CD4-positive, alpha-beta T cell treated with Interleukin-6 at 100 ng/mL for 8 hours (primary cell): ENCODE data around the gene VTN.
"Not testable (repeated sequence)": the region's sequence is repeated elsewhere in the genome, so short reads cannot be mapped to it uniquely, and the experiment has no call there.

Experiments used
- DNase-seq: peaks from one replicate; pipeline ENCODE4 v3.0.0-alpha.2; 2020; ENCODE audit warnings: mixed read lengths, low spot score

The VTN gene

GRCh38 chr17:28342313-28342712 is 27.8 kb downstream of the VTN start:
- DNase-seq, result no peak

DNA sequence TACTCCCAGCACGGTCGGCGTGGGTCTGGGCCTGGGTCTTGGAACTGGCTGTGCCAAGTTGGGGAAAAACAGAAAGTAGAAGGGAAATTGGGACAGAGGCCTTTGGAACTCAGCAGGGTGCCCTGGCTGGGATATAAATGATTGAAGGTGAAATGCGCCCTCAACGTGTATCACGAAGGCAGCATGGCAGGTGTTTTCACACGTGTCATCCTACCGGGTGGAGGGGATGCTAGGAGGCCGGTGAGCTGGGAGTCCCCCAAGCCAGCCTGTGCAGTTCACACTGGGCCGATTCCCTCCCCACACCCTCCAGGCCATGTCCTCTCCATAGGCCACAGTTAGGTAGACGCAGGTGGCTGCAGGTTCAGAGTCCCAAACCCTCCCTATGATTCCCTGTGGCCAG is 28.6 kb downstream of the VTN start:
- no peak for DNase-seq

DNA sequence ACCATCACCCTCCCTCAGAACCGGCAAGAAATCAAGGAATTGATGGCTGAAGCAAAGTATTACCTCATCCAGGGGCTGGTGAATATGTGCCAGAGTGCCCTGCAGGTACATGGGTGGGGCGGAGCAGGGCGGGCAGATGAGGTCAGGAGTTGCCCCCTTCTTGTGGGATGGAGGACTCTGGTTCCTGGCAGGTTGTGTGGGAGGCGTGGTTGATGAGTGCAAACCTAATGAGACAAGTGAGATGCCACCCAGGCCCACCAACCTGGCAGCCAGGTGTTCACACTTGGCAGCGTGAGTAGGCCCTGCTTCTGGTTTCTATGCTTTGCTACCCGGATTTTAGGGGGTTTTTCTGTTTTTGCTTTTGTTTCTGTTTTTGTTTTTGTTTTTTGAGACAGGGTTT is 29.7 kb downstream of the VTN start:
- DNase-seq, result no peak

- DNase-seq, result no peak
Measured at GRCh38 chr17:28339431-28339830, 30.7 kb downstream of the VTN start.

DNA sequence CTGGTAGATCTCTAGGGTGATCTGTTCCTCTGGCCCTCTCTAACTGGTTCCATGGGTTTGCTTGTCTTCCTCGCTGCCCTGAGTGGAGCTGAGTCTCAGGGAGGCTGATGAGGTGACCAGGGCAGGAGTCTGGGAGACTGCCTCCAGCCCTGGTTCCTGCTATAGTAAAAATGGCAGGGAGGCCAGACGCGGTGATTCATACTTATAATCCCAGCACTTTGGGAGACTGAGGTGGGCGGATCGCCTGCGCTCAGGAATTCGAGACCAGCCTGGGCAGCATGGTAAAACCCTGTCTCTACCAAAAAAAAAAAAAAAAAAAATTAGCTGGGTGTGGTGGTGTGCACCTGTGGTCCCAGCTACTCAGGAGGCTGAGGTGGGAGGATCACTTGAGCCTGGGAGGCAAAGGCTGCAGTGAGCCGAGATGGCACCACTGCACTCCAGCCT is 31.3 kb downstream of the VTN start:
- not testable (repeated sequence) for DNase-seq

DNA sequence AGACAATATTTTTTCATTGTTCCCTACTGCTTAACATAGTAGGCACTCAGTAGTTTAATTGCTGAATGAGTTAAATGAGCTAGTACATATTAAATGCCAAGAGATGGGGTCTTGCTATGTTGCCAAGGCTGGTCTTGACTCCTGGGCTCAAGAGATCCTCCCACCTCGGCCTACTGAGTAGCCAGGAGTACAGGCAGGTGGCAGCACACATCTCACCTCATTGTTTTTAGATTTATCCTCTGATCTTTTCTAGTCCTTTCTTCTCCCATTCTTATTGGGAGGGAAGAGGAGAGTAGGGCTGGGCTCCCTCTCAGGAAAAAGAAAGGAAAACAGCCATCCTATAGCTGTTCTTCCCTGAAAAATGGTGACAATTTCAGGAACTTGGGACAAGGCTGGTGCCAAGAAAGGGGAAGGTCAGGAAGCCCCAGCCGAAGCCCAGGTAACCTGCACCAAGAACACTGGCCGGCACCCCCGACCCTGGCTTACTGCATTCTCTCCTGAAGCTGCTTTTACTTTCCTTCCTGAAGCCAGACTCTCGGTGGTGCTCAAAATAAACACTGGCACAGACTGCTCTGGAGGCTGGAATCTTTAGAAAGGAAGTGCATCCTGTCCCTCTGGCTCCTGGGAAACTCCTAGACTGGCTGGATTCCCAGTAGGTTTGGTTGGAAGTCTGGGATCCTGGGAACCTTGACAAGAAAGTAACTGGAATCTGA is 31.9 kb downstream of the VTN start:
- no peak for DNase-seq

DNA sequence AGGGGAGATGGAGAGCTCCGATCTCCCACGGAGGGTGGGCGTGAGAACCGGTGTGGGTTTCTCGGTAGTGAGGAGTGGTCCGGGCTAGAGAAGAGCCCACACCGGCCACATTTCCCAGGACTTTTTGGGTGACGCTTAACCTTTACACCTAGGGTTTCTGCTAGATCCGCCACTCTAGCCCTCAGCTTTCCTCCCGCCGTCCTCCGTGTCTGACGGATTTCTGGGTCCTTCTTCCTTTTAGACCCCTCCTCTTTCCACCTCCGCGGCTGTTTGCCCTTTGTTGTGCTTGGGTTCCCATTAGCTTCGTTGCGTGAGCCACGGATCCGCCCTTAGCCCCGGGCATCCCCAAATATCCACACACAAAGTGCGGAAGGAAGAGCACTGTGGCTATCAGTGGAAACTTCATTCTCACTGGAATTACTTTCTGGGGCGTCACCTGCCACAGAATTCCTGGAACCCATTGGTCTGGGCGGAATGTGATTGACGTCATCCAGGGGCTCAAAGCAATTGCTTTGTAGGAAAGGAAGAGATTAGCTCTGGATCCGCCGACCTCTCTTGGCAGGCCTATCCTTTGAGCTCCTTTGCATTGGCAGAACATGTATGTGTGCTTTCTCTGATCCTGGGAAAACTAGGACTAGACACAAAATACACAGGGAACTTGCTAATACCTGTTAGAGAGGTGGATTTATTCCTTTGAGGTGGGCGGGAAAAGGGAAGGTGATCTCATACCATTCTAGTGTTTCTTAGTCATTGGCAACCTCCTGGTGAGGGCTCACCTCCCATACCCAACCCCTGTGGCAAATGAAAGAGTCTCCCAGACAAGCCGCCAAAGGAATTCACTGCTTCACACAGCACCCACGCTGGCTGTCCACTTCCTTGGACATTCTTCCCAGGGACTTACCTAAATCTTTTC is 33.9 kb downstream of the VTN start:
- DNase-seq, result no peak

DNA sequence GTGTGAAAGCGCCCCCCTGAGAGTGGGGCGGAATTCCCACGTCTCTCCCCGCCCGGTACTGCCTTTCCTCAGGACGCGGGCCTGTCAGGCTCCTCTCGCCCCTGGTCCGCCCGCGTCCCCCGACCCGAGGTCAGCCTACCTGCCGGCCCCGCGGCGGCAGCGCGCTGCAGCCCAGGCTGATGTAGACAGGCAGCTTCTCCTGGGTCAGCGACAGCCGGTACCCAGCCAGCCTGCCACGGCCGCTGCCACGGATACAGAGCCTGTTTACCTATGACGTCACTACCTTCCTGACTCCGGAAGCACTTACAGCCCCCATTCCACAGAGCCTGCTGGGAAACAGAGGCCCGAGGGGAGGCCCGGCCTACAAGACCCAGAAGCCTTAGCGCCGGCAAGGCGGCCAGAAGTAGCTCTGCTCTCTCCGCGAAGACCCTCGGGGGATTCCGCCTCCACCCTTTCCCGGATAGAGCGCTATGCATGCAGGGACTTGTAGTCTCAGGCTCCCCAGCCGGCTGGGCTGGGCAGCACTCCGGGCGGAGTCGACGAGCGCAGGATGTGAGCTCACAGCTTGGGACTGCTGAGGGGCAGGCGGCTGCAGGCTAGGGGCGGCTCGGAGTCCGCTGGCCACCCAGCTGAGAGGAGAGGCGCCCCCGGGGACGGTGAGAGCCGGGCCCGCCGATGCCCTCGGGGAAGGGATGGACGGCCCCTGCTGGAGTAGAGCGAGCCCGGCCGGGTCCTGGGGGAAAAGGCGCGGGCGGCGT is 34.7 kb downstream of the VTN start, which contains the start of the genes IFT20 and TNFAIP1:
Gene IFT20 (minus strand): TSS at position 272 of the 758 bp plus-strand sequence. CDS start 3,487 bp downstream, outside the sequence.
Gene TNFAIP1 (plus strand): TSS at position 561 of the 758 bp plus-strand sequence. CDS start 3,761 bp downstream, outside the sequence.
- peak; percentile 99 for DNase-seq

- DNase-seq, result no peak
Measured at GRCh38 chr17:28334666-28335200, 35.4 kb downstream of the VTN start.

GRCh38 chr17:28334171-28334570 is 35.9 kb downstream of the VTN start:
- DNase-seq, result no peak

DNA sequence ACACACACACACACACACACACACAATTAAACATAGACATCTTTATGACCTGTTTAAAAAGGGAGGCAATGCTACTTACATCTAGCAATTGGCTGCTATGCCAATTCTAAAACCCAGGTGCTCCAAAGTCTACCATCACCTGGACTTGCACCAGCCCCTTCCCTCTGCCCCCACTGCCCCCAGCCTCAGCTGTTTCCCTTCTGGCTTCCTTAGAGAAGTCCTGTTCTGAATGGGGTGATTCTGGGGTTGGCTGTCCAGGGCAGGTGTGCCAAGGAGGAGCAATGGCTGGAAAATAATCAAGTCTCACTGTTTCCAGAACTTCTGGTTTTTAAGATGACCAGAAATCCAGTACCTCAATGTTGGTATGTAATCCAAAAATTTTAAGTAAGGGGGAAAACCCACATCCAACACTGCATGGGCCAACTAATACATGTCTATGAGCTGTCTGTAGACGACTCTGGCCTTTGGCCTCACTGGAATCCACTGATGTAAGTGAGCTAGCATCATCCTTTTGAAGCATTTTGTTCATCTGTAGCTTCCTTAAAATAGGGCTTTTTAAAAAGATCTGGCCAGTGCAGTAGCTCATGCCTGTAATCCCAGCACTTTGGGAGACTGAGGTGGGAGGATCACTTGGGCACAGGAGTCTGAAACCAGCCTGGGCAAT is 36.9 kb downstream of the VTN start:
- DNase-seq, result no peak

- no peak for DNase-seq
Measured at GRCh38 chr17:28331891-28332420, 38.2 kb downstream of the VTN start.

GRCh38 chr17:28330671-28331070 is 39.4 kb downstream of the VTN start:
- DNase-seq, result no peak

- DNase-seq, result no peak
Measured at GRCh38 chr17:28328325-28328724, 41.8 kb downstream of the VTN start.

GRCh38 chr17:28327709-28328108 is 42.4 kb downstream of the VTN start:
- DNase-seq, result no peak

GRCh38 chr17:28327031-28327607 is 43.0 kb downstream of the VTN start:
- no peak for DNase-seq

GRCh38 chr17:28326114-28326513 is 44.0 kb downstream of the VTN start:
- no peak for DNase-seq

- no peak for DNase-seq
Measured at GRCh38 chr17:28325211-28325610, 44.9 kb downstream of the VTN start.

DNA sequence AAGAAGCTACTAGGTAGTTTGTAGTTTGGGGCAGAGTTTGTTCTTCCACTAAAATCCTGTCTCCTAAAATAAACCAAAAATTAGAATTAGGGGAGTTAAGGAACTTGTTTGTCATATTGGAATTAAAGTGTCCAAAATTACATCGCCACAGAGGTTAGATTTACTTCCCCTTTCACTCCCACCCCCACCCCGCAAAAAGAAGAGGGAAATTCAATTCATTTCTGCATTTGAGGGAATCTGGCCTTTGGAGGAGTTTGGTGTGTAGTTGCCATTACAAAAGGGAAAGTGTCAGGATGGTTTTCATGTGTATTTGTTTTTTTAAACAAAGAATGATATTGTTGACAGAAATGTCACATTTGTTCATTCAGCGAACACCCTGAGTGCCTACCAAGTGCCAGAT is 45.3 kb downstream of the VTN start:
- DNase-seq, result no peak

GRCh38 chr17:28324267-28324745 is 45.8 kb downstream of the VTN start:
- no peak for DNase-seq
